Fibroblast of the conjunctiva (primary cell): ENCODE measurements around the gene KCNAB2.

Experiments used
- DNase-seq: peaks from one replicate; pipeline ENCODE4 v3.0.0-alpha.2; 2010; ENCODE audit warnings: low read depth

KCNAB2 gene

DNA sequence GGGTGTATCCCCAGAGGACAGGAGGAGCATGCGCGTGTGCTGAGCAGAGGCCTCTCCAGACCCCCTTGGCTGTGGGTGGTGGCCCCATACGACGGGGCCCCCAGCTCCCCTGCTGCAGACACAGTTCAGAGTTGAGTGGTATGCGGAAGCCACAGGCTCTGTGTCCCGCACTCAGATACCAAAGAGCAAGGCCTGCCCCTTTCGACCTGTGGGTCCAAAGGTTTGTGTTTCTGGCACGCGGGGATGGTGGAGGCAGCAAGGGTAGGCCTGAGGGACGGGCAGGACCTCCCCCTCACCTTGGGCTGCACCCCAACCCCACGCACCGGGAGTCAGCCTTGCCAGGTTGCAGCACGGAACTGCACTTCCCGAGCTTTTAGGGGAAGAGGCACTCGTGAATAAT, at the start of gene KCNAB2:
TSS of gene KCNAB2 (plus strand) at position 328 of the 400 bp plus-strand sequence. CDS start 5,649 bp downstream, outside the sequence.
- DNase-seq = no peak

DNA sequence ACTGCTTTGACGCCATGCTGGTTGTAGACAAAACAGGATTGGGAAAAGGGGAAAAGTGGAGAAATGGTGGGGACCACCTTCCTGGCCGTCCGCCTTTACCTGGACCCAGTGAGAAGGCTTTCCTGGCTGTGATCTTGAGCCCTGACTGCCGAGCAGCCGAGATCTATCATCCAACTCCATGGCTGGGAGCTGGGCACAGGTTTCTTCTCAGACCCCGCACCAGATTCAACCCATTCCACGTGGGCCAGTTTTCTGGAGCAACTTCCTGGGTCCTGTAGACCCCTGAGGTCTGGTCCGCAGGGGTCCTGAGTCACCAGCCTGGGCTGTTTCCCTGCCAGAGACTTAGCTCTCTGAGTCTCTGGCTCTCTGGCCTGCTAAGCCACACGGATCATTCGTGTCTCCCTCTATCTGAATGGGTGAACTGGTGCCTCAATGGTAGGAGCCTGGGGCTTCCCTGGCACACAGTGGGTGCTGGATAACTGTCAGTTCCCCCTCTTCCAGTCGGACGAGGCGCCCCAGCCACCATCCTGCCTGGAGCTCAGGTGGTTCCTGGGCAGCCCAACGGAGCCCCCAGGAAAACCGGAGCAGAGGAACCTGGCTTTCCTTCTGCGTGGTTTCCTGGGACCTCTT, 48.9 kb upstream of the KCNAB2 start:
- no peak for DNase-seq

DNA sequence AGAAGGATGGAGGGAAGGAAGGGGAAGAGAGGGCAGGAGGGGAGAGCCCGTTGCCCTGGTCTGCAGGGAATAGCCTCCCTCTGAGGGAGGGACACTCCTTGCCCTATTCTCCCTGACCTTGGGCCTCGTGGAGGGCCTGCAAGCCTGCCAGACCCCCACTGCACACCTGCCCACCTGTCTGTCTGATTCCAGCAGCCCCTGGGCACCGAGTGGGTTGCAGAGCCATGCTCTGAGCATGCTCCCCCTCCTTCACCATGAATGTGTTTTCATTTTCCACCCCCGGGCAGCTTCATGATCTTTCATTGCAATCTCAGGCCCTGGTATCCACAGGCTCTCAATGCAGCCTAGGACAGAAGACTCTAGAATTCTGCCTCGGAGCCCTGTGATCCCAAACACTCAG, 48.4 kb upstream of the KCNAB2 start:
- DNase-seq = no peak

DNA sequence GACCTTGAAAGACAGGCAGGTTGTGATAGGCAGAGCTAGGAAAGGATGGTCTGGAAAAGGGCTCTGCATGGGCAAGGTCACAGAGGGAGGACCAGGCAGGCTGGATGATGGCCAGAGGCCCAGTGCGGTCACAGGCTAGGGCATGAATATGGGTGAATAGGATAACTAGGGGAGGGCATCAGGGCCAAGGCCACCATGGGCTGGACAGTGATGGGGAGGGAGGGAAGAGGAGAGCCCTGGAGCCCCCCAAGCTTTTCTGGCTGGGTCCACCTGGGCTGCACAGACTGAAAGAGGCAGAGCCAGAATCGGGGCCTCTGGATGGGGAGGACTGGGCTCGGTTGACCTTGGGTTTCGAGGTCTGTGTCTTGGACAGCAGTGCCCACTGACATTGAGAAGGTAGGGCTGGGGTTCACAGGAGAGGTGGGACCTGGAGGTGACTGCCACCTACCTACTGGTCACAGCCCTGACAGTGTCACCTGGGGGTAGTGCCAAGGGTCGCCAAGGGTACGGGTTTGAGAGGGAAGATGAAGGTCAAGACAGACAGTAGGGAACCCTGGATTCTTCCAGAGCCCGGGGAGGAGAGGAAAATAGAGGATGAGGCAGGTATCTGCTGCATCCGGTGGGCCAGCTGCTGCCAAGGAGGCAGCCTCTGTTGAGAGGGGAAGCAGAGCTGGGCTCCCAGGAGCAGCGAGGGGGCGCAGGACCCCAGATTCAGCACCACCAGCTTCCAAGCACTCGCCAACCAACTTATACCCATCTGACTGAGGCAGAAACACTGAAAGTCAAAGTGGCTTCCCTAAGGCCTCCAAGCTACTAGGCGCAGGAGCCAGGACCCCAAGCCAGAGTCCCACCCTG, 47.4 kb upstream of the KCNAB2 start:
- no peak for DNase-seq

DNA sequence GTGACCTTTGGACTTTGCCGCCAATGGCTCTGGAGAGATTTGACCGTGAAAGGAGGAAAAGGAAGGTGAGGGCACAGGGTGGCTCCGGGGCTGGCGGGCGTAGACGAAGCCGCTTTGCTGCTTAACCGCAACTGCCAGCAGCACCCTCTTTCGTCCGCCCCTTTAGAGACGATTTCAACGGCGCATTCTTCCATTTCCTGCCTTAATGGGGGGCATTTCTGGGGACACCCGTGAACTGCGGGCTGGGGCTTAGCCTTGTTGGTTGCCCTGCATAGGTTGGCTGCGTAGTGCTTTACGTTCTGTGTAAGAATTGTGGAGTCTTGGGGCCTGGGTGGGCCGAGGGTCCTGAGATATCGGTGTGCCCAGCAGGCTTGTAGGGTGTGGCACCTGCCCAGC, 46.8 kb upstream of the KCNAB2 start:
- no peak for DNase-seq

DNA sequence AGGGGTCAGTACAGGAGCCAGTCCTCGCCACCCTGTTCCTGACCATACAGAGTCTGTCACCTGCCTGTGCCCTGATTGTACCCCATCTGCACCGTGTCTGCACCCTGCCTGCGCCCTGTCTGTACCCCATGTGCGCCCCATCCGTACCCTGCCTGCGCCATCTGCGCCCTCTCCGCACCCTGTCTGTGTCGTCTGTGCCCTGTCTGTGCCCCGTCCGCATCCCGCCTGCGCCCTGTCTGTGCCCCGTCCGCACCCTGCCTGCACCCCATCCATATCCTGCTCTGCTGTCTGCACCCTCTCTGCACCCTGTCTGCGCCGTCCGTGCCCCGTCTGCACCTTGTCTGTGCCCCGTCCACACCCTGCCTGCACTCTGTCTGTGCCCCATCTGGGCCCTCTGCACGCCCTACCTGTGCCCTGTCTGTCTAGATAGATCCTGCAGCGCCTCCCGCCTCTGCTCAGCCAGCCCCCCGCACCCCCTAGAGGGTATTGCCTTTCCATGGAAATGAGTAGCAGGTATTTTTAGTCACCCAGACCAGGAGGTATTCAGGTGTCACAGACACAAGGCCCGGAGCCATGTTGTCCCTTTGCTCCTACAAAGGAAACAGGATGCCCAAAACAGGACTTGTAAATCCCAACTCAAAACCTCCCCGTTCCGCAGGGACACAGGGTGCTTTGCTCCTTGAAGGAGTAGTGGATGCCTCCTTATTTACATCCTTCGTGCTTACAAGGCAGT, 45.8 kb upstream of the KCNAB2 start:
- no peak for DNase-seq

DNA sequence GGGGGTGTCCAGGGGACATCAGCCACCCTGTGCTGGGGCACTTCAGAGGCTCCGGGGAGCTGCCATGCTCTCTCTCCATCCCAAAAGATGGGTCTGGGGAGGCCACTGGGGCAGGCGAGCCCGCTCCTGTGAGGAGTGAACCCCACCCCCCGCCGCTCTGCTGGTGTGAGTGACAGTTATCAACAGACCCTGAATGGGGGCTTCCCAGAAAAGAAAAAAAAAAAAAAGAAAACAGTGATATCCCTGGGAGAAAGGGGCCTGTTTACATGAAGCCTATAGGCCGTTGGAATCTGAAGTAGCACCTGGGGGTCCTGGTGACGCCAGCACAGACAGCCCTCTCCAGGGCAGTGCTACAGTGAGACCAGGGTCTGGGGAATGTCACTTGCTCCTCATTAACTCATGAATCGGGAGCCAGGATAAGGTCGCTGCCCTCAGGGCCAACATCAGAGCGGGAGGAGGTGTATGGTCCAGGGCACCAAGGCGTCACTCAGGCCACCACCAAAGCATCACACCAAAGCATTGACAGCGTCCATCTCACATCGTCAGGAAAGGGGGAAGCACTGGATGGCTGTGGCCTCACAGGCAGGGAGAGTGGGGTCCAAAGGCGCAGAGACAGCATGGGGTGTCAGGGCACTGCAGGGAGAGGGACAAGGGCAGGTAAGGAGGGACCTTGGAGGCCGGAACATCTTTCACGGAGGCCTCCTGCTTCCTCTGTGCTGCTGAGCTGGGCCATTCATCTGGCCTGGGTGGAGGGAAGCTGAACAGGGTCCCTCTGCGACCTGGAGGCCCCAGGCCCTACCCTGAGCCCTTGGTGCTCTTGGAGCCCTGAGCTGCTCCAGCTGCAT, 45.0 kb upstream of the KCNAB2 start:
- DNase-seq = no peak

DNA sequence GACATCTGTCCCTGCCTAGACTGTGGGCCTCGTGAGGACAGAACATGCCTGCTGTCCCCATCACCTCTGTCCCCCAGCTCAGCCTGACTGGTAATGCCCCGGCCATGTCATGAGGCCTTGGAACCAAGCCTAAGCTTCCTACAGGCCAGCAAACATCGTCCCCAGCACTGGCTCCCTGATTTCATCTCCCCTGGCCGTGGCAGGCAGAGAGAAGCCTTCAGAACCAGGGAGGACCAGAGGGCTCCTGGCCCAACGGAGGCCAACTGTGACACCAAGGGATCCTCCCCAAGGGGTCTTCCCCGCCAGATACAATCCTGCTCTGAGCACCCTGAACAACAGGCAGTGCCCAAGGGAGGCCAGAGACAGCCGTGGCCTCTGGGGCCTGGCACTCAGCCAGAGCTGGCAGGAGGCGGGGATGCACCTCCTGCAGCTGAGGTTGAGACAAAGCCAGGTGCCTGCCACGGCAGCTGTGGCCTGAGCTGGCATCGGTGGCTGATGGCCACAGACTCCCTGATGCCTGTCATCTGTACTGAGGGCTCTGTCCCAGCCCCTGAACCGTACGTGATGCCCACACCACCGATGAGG, 43.6 kb upstream of the KCNAB2 start:
- DNase-seq = no peak

DNA sequence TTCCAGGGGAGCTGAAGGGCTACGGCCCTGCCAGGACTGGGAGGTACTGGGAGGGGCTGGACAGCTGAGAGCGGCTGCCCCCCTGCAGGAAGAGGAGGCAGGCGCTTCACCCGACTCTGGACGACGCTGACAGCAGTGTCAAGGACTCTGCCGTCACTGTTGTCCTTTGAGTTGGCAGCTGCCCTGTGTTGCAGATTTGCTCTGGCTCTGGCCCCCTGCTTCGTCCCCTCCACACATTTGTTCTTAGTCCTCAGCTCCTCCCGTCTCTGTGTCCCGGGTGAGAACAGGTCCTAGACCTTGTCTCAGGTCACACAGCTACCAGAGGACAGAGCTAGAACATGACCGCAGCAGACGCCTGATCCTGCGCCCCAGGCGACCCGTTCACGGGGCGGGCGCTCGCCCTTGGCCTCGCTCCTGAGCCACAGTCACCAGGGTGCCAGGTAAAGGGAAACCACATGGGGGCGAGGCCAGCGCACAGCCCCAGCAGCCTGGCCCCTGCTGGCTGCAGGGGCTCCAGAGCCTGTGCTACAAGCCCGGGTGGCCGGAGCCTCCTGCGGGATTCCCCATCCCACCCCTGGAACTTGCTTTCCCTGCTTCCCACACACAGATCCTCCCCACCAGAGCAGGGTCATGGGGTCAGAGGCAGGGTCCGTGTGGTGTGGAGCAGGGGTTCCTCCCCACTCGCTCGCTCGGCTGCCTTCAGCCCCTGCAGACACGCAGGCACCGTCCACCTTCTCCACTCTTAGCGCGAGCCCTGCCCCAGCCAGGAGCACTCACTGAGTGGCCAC, 42.8 kb upstream of the KCNAB2 start:
- no peak for DNase-seq

DNA sequence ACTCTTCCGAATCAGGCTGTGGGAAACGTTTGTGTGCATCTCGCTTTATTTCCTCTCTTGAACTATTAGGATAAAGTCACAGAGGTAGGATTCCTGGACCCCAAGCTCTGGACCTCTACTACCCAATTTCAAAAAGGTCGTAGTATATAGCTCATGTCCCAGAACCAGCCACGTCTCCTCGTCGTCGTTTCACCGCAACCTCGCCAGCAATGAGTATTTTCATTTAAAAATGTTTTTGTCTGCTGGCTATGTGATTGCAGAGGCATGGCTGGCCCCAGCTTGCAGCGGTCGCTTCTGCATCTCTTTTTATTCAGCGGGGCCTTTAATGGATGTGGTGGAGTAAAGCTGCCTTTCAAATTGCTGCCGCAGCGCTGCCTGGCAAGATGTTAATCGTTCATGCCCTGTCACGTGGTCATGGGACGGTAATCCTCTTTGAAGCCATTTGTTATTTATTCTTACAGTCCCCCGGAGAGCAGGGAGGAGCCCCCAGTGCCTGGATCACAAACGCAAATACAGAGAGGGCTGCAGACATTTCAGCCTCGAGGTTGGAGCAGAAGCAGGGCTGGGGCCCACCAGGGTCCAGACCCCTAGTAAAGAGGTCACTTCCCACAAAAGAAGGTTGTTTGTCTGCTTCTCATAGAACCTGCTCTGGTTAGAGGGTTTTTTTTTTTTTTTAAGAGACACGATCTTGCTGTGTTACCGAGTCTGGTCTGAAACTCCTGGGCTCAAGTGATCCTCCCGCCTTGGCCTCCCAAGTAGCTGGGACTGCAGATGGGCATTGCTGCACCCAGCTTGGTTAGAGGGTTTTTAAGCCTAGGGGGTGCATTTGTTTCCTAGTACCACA, 41.9 kb upstream of the KCNAB2 start:
- no peak for DNase-seq

DNA sequence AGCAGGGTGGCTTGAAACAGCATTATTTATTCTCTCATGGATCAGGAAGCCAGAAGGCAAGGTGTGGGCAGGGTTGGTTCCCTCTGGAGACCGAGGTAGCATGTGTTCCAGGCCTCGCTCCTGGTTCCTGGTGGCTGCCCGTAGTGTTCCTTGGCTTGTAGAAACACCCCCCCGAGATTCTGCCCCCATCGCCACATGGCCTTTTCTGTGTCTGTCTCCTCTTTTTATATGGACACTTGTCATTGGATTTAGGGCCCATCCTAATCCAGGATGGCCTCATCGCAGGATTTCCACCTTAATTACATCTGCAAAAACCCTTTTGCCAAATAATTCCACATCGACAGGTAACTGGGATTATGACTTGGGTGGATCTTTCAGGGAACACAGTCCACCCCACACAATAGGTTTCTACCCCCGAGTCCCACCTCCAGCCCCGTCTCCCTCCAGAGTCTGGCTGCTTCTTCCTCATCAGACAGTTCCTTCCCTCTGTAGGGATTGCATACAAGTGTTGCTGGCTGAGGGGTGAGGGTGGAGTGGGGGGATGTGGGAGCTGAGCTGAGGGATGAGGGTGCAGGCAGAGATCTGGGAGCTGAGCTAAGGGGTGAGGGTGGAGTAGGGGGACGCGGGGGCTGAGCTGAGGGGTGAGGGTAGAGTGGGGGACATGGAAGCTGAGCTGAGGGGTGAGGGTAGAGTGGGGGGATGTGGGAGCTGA, 41.1 kb upstream of the KCNAB2 start:
- no peak for DNase-seq

DNA sequence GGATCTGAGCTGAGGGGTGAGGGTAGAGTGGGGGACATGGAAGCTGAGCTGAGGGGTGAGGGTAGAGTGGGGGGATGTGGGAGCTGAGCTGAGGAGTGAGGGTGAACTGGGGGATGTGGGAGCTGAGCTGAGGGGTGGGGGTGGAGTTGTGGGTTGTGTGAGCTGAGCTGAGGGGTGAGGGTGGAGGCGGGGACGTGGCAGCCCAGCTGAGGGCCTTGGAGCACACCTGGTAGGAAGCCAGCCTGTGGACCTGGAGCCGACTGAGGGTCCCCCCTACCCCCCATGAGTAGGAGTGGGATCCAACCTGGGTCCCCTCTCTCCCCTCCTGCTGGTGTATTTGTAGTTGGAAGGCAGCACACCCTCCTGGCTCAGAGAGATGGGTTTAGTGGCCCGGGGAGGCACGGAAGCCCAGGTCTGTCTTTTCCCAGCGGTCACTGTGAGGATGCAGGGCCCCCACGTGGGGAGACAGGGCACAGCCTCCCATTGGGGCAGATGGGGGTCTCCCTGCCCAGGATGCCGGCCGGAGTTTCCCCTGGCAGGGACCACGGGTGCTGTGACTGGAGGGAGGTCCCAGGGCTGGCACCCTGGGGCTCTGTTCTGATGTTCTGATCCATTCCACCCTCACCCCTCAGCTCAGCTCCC, 40.3 kb upstream of the KCNAB2 start:
- DNase-seq = no peak

DNA sequence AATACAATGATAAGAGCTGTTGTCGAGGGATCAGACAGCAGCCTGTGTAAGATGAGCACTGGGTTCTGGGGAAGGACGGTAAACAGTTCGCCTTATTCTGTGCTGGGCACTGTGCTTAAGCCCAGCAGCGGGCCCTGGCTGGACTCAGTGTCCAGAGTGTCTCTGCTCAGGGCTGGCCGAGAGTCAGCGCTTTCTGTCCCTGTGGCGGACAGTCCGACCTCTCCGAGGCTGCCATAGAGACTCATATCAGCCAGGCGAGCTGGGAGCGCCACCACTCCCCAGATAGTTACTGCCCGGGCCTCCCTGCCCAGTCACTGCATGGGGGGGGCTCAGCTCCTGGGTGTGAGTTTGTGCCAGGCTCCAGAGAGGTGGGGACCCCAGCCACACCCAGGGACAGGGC, 38.8 kb upstream of the KCNAB2 start:
- no peak for DNase-seq

DNA sequence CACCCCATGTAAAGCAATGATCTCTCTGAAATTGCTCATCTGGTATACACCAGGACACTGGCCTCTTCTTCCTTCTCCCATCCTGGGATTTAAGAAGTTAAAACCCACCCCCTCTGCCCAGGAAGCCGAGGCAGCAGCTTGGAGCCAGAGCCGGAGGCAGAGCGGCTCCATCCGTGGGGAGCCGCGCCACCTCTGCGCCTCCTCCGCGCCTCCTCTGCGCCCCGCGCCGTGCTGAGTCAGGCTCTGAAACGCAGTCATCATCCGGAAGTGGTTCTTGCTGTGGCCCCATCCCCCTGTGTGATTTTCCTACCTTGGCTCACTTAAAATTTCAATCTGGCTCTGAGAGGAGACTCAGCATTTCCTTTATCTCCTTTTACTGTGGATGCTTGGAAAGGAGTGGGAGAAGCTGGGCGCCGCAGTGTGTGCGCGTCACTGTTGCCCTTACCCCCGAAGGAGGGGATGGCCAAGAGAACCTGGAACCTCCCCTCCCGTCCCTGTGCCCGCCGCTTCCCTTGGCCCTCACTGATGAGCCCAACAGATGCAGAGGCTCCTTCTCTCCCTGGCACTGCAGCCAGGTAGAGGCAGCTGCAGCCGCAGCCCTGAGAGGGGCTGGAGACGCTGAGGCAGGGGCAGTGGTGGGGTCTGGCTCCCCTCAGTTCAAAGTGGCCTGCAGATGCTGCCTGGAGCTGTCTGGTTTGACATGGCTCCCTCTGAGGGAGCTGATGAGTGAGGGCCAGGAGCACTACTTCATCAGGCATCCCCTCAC, 38.2 kb upstream of the KCNAB2 start:
- no peak for DNase-seq

DNA sequence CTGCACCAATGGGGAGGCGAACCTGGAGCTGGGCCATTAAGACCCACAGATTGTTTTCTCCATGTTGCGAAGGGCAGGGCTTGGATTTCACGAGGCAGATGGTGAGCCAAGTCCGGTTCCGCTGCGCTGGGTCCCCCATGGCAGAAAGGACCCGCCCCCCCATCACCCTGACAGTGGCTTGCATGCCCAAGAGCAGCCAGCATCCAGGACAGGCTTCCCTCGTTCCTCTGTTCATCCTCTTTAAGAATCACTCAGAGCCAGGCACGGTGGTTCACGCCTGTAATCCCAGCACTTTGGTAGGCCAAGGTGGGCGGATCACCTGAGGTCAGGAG, 37.6 kb upstream of the KCNAB2 start:
- DNase-seq = no peak

DNA sequence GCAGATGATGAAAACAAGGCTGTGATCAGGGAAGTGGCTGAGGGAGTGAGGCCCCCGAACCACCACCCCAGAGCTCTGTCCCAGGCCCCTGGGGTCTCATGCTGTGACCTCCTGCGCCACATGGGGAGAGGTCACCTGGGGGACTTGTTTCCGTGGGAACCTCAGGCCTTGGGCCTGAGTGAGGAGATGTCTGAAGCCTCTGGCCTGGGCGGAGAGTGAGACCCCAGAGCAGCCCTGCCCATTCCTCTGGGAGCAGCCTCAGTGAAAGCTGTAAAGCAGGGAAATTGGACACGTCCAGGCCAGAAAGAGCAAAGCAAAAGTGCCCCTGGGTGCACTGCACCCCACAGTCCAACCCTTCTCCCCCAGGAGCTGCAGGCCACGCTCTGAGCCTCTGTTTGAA, 37.0 kb upstream of the KCNAB2 start:
- DNase-seq = no peak

DNA sequence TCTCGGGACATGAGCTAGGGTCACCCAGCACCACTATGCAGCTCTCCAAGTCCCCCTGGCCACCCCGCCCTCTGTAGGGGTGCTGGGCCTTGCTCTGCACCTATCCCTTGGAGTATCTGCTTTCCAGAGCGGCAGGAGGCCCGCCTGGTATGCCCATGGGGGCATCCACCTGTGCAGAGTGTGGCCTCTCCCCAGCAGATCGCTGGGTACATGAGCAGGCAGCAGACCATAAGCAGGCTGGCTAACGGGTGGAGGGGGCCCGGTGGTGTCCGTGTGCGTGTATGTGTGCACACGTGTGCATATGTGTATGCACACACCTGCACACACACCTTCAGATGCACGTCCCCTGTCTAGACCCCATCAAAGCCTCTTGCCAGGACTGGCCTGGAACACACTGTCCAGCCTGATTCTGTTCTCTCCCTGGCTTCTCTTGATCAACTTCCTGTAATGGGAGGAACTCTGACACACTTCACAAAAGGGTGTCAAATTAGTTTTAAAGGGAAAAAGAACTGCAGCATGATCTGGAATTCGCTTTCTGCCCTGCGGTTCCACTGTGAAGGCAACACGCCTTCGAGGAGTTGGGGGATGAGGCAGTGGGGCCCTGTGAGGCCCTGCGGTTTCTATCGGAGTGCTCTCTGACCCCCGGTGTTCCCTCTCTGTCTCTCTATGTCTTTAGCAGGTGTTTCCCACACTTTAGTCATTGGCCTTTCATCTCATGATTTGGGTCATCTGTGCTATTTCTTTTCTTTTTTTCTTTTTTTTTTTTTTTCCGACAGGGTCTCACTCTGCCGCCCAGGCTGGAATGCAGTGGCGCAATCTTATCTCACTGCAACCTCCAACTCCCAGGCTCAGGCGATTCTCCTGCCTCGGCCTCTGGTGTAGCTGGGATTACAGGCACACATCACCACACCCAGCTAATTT, 36.3 kb upstream of the KCNAB2 start:
- no peak for DNase-seq
